ENCODE measurements around the gene NAP1L4.

DNA sequence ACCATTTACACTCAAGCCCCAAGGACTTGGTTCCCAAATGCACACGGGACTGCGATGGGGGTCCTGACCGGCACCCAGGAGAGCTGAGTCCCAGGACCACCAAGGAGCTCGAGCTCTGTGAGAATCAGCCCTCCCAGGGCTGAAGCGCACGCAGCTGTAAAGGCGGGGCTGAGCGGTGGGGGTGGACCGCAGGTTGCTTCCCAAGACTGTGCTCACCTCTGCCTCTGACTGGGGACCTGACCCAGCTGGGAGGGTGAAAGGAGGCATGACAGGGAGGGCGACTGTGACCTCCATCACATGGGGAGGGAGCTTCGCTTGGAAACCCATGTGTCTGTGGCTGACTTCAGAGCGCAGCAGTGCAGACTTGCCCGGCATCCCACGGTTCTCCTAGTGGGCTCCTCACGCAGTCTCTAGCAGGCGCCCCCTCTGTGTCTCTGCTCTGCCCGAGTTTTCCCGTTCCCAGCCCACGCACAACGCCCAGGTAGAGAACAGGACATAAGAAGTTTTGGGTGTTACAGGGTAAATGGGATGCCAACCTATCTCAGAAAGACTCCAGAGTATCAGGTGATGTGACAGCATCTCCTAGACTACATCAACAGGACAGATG lies 15.4 kb upstream of the NAP1L4 start:
- TF ChIP-seq, protein P1, sequence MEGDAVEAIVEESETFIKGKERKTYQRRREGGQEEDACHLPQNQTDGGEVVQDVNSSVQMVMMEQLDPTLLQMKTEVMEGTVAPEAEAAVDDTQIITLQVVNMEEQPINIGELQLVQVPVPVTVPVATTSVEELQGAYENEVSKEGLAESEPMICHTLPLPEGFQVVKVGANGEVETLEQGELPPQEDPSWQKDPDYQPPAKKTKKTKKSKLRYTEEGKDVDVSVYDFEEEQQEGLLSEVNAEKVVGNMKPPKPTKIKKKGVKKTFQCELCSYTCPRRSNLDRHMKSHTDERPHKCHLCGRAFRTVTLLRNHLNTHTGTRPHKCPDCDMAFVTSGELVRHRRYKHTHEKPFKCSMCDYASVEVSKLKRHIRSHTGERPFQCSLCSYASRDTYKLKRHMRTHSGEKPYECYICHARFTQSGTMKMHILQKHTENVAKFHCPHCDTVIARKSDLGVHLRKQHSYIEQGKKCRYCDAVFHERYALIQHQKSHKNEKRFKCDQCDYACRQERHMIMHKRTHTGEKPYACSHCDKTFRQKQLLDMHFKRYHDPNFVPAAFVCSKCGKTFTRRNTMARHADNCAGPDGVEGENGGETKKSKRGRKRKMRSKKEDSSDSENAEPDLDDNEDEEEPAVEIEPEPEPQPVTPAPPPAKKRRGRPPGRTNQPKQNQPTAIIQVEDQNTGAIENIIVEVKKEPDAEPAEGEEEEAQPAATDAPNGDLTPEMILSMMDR (IDR thresholded peaks at IDR 0.05; ENCODE audit: low read depth, low read length), result no peak
- TF ChIP-seq, protein P2, sequence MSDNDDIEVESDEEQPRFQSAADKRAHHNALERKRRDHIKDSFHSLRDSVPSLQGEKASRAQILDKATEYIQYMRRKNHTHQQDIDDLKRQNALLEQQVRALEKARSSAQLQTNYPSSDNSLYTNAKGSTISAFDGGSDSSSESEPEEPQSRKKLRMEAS (IDR thresholded peaks at IDR 0.05; ENCODE audit: low read depth, low read length), result no peak
- TF ChIP-seq POLR2A (IDR thresholded peaks at IDR 0.05; ENCODE audit: extremely low read depth, insufficient read length), result no peak
